ENCODE data around the gene RNF31.

GRCh38 chr14:24121210-24121609, 26.1 kb upstream of the RNF31 start:
- TF ChIP-seq POLR2AphosphoS5 (IDR thresholded peaks at IDR 0.05) (no peak), POLR2A (IDR thresholded peaks at IDR 0.05) (no peak), EP300 (IDR thresholded peaks at IDR 0.05) (no peak)
- TF ChIP-seq, protein P1, sequence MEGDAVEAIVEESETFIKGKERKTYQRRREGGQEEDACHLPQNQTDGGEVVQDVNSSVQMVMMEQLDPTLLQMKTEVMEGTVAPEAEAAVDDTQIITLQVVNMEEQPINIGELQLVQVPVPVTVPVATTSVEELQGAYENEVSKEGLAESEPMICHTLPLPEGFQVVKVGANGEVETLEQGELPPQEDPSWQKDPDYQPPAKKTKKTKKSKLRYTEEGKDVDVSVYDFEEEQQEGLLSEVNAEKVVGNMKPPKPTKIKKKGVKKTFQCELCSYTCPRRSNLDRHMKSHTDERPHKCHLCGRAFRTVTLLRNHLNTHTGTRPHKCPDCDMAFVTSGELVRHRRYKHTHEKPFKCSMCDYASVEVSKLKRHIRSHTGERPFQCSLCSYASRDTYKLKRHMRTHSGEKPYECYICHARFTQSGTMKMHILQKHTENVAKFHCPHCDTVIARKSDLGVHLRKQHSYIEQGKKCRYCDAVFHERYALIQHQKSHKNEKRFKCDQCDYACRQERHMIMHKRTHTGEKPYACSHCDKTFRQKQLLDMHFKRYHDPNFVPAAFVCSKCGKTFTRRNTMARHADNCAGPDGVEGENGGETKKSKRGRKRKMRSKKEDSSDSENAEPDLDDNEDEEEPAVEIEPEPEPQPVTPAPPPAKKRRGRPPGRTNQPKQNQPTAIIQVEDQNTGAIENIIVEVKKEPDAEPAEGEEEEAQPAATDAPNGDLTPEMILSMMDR (IDR thresholded peaks at IDR 0.05) = no peak

Data from gastroesophageal sphincter (tissue), 3 donors.